ENCODE measurements around the gene AGO4.

DNA sequence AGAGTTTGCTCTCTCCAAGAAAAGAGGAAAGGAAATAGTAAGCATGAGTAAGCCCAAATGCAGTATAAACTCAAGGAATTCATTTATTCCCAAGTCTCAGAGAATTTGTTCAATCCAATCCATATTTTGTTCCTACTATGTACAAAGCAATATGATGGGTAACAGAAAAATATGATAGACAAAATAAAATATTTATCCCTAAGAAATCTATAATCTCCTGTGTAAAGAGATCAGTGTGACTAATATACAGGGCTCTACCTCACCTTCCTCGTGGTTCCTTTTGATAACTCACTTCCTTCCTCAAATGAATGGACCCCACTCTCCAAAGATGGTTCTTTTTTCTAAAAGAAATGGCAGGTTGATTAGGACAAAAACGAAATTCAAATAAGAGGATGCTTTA is 45.7 kb upstream of the AGO4 start:
- TF ChIP-seq, protein P1, sequence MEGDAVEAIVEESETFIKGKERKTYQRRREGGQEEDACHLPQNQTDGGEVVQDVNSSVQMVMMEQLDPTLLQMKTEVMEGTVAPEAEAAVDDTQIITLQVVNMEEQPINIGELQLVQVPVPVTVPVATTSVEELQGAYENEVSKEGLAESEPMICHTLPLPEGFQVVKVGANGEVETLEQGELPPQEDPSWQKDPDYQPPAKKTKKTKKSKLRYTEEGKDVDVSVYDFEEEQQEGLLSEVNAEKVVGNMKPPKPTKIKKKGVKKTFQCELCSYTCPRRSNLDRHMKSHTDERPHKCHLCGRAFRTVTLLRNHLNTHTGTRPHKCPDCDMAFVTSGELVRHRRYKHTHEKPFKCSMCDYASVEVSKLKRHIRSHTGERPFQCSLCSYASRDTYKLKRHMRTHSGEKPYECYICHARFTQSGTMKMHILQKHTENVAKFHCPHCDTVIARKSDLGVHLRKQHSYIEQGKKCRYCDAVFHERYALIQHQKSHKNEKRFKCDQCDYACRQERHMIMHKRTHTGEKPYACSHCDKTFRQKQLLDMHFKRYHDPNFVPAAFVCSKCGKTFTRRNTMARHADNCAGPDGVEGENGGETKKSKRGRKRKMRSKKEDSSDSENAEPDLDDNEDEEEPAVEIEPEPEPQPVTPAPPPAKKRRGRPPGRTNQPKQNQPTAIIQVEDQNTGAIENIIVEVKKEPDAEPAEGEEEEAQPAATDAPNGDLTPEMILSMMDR (IDR thresholded peaks at IDR 0.05): no peak
- no peak for TF ChIP-seq ZFX (IDR thresholded peaks at IDR 0.05; ENCODE audit: borderline replicate concordance)

Measured in 22Rv1 (cell line).